Neuronal stem cell (in vitro differentiated cells): ENCODE data around the gene PDGFD.

ENCODE experiments used
- DNase-seq: peaks from one replicate; pipeline ENCODE4 v3.0.0-alpha.2; 2013; ENCODE audit warnings: low spot score
- H2AFZ ChIP-seq: one replicate; pipeline ENCODE4 v1.6.1; 2013; ENCODE audit warnings: mild to moderate bottlenecking, low read length, inconsistent platforms
- H2AK5ac ChIP-seq: 2 replicates; pipeline ENCODE4 v1.6.1; 2013; ENCODE audit warnings: low read depth, mild to moderate bottlenecking, inconsistent platforms, low read length, moderate library complexity, mixed read lengths
- H2BK120ac ChIP-seq: 2 replicates; pipeline ENCODE4 v1.6.1; 2013; ENCODE audit warnings: low read depth, mild to moderate bottlenecking, inconsistent platforms, low read length, moderate library complexity, mixed read lengths
- H2BK12ac ChIP-seq: one replicate; pipeline ENCODE4 v1.6.1; 2013; ENCODE audit warnings: low read length, inconsistent platforms
- H2BK15ac ChIP-seq: 2 replicates; pipeline ENCODE4 v1.6.1; 2013; ENCODE audit warnings: mild to moderate bottlenecking, low read length, inconsistent platforms, mixed read lengths
- H2BK5ac ChIP-seq: one replicate; pipeline ENCODE4 v1.6.1; 2013; ENCODE audit warnings: inconsistent platforms, mild to moderate bottlenecking, low read length, moderate library complexity
- H3K14ac ChIP-seq: one replicate; pipeline ENCODE4 v1.6.1; 2013; ENCODE audit warnings: low read length, inconsistent platforms
- H3K18ac ChIP-seq: 2 replicates; pipeline ENCODE4 v1.6.1; 2013; ENCODE audit warnings: low read length, inconsistent platforms
- H3K23ac ChIP-seq: 2 replicates; pipeline ENCODE4 v1.6.1; 2013; ENCODE audit warnings: low read depth, mild to moderate bottlenecking, mixed read lengths, low read length, inconsistent platforms; ENCODE audit not compliant: poor library complexity
- H3K27ac ChIP-seq: replicated peaks from 3 replicates; pipeline ENCODE4 v1.5.1; 2013; ENCODE audit warnings: low read length, inconsistent platforms
- H3K27me3 ChIP-seq, 3 experiments: 2 replicates each; pipeline ENCODE4 v1.6.1; 2013; ENCODE audit warnings: low read length in 3 of 3, mild to moderate bottlenecking in 2 of 3, inconsistent platforms in 1 of 3, low read depth in 1 of 3, mixed read lengths in 1 of 3, moderate library complexity in 1 of 3; ENCODE audit not compliant: control insufficient read depth in 3 of 3, insufficient read depth in 3 of 3
- H3K36me3 ChIP-seq, 2 donors: replicated peaks in 1 of 2; 2 replicates each; pipeline ENCODE4 v1.6.1; 2013; ENCODE audit warnings: low read length in 2 of 2; ENCODE audit not compliant: control insufficient read depth in 2 of 2, insufficient read depth in 2 of 2
- H3K4ac ChIP-seq: 2 replicates; pipeline ENCODE4 v1.6.1; 2013; ENCODE audit warnings: inconsistent platforms, mild to moderate bottlenecking, low read length, moderate library complexity
- H3K4me1 ChIP-seq, 2 donors: 1 replicate in 1 of 2; 2 replicates in 1 of 2; pipeline ENCODE4 v1.6.1; 2013; ENCODE audit warnings: low read length in 2 of 2, low read depth in 1 of 2; ENCODE audit not compliant: control insufficient read depth in 2 of 2, insufficient read depth in 1 of 2
- H3K4me2 ChIP-seq: one replicate; pipeline ENCODE4 v1.6.1; 2013; ENCODE audit warnings: mild to moderate bottlenecking, low read length, inconsistent platforms; ENCODE audit not compliant: insufficient read depth, poor library complexity, severe bottlenecking
- H3K4me3 ChIP-seq, 2 donors: 2 replicates each; pipeline ENCODE4 v1.5.1; 2013; ENCODE audit warnings: low read length in 2 of 2, mild to moderate bottlenecking in 2 of 2, inconsistent platforms in 1 of 2, moderate library complexity in 1 of 2
- H3K79me1 ChIP-seq: one replicate; pipeline ENCODE4 v1.6.1; 2013; ENCODE audit warnings: low read depth, mild to moderate bottlenecking, inconsistent platforms, low read length, moderate library complexity
- H3K9ac ChIP-seq: one replicate; pipeline ENCODE4 v1.6.1; 2013; ENCODE audit warnings: mild to moderate bottlenecking, low read depth, low read length, inconsistent platforms; ENCODE audit not compliant: poor library complexity
- H3K9me3 ChIP-seq, 2 donors: replicated peaks in 1 of 2; 2 replicates each; pipeline versions ENCODE3 to v1.6.1; 2013; ENCODE audit warnings: low read length in 2 of 2, mild to moderate bottlenecking in 2 of 2, inconsistent platforms in 1 of 2, low read depth in 1 of 2, mixed read lengths in 1 of 2, moderate library complexity in 1 of 2; ENCODE audit not compliant: control insufficient read depth in 2 of 2, insufficient read depth in 1 of 2
- H4K8ac ChIP-seq: one replicate; pipeline ENCODE4 v1.6.1; 2013; ENCODE audit warnings: low read depth, mild to moderate bottlenecking, inconsistent platforms, low read length, moderate library complexity
- H4K91ac ChIP-seq: one replicate; pipeline ENCODE4 v1.6.1; 2013; ENCODE audit warnings: low read length, low read depth, mild to moderate bottlenecking, inconsistent platforms; ENCODE audit not compliant: poor library complexity
- WGBS, 2 donors: extraction: QIAGEN DNeasy Blood & Tissue Kit; methylation state at CpG; one replicate each; pipeline ENCODE4 v1.1.7; 2013; ENCODE audit warnings: missing lambda C conversion rate in 2 of 2, mixed read lengths in 1 of 2; ENCODE audit not compliant: insufficient read length in 2 of 2, insufficient replicate concordance in 1 of 2; ENCODE audit errors: extremely low coverage in 2 of 2; 5-methylcytosine and 5-hydroxymethylcytosine counted together

The PDGFD gene

GRCh38 chr11:103910721-103911120 lies 253.2 kb downstream of the PDGFD start:
- Histone ChIP-seq H3K79me1 (no peaks in the 10 kb centered on the region), H3K18ac (no peak overlapping the region), H3K27ac (no peak overlapping the region), H2AFZ (no peak overlapping the region), H3K9ac (no peak overlapping the region), H2BK120ac (no peak overlapping the region), H3K23ac (no peak overlapping the region), H3K4me2 (no peak overlapping the region), H3K14ac (no peak overlapping the region), H3K27me3 (no peaks in the 10 kb centered on the region), H2BK15ac (no peak overlapping the region), H2BK12ac (no peak overlapping the region), H3K4ac (no peak overlapping the region), H3K9me3 (no peaks in the 10 kb centered on the region), H3K4me1 (no peaks in the 10 kb centered on the region), H2BK5ac (no peak overlapping the region), H2AK5ac (no peak overlapping the region), H4K91ac (no peak overlapping the region), H3K4me3 (no peak overlapping the region), H3K36me3 (peaks cover 0 to 3% of the 10 kb centered on the region in 2 donors), H4K8ac (no peak overlapping the region)
- DNase-seq: no peak
- WGBS, 2 donors: no CpG with 5 or more reads among the region's 7 CpGs

GRCh38 chr11:103907548-103908455 lies 256.1 kb downstream of the PDGFD start:
- Histone ChIP-seq H3K9me3 (no peaks in the 10 kb centered on the region), H3K27me3 (no peaks in the 10 kb centered on the region), H2BK12ac (no peak overlapping the region), H4K91ac (no peak overlapping the region), H3K4me1 (no peaks in the 10 kb centered on the region), H3K14ac (no peak overlapping the region), H2BK120ac (no peak overlapping the region), H3K4me3 (no peak overlapping the region), H3K4me2 (no peak overlapping the region), H4K8ac (no peak overlapping the region), H3K9ac (no peak overlapping the region), H3K79me1 (no peaks in the 10 kb centered on the region), H3K27ac (no peak overlapping the region), H2BK5ac (no peak overlapping the region), H2AFZ (no peak overlapping the region), H3K23ac (no peak overlapping the region), H3K4ac (no peak overlapping the region), H3K36me3 (peaks cover 0 to 3% of the 10 kb centered on the region in 2 donors), H2BK15ac (no peak overlapping the region), H2AK5ac (no peak overlapping the region), H3K18ac (no peak overlapping the region)
- DNase-seq: no peak
- WGBS, 2 donors: no CpG with 5 or more reads among the region's 3 CpGs

GRCh38 chr11:103907136-103907535 lies 256.8 kb downstream of the PDGFD start:
- no peak overlapping the region for H4K8ac ChIP-seq
- no peak overlapping the region for H2AK5ac ChIP-seq
- no peak overlapping the region for H2BK12ac ChIP-seq
- H3K79me1 ChIP-seq: no peaks in the 10 kb centered on the region
- H3K4me3 ChIP-seq: no peak overlapping the region
- no peaks in the 10 kb centered on the region for H3K4me1 ChIP-seq
- no peak overlapping the region for H2BK120ac ChIP-seq
- H3K23ac ChIP-seq: no peak overlapping the region
- no peak overlapping the region for H2BK15ac ChIP-seq
- H2BK5ac ChIP-seq: no peak overlapping the region
- no peak overlapping the region for H2AFZ ChIP-seq
- H3K14ac ChIP-seq: no peak overlapping the region
- peaks cover 0 to 3% of the 10 kb centered on the region in 2 donors for H3K36me3 ChIP-seq
- H3K18ac ChIP-seq: no peak overlapping the region
- no CpG with 5 or more reads among the region's 4 CpGs for WGBS, 2 donors
- H3K4me2 ChIP-seq: no peak overlapping the region
- no peaks in the 10 kb centered on the region for H3K27me3 ChIP-seq
- no peak for DNase-seq
- no peak overlapping the region for H4K91ac ChIP-seq
- no peak overlapping the region for H3K4ac ChIP-seq
- no peak overlapping the region for H3K9ac ChIP-seq
- H3K9me3 ChIP-seq: no peaks in the 10 kb centered on the region
- H3K27ac ChIP-seq: no peak overlapping the region

DNA sequence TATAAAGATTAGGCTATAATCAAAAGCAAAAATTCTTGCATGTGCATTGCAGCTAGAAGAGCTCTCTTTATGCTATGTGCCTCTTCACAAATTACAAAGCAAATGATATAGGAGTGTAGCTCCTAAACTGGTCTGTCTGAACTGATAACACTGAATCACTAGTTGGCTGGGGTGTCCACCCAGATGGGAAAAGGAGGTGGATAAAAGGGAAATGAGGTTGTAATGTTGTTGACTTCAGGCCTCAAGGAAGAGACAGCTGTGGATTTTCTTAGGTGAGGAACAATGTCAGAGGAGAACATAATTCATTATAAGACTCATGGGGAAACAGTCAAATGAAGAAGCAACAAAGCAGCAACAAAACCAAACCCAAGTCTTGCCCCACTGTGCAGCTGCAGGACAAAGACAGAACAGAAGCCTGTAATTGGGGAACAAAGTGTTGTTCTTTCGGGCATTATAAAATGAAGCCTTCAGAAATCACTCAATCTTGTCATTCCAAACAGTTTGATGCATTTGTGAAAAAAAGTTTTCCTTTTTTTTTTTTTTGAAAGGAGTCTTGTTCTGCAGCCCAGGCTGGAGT lies 257.6 kb downstream of the PDGFD start:
- H3K4me1 ChIP-seq: no peaks in the 10 kb centered on the region
- no CpG with 5 or more reads among the region's 1 CpG for WGBS, 2 donors
- H3K36me3 ChIP-seq: peaks cover 0 to 3% of the 10 kb centered on the region in 2 donors
- H3K79me1 ChIP-seq: no peaks in the 10 kb centered on the region
- no peak overlapping the region for H2AFZ ChIP-seq
- H3K4me3 ChIP-seq: no peak overlapping the region
- H2BK120ac ChIP-seq: no peak overlapping the region
- H2BK5ac ChIP-seq: no peak overlapping the region
- no peaks in the 10 kb centered on the region for H3K27me3 ChIP-seq
- no peak overlapping the region for H2BK12ac ChIP-seq
- H3K27ac ChIP-seq: no peak overlapping the region
- no peak overlapping the region for H3K23ac ChIP-seq
- H4K8ac ChIP-seq: no peak overlapping the region
- H3K4me2 ChIP-seq: no peak overlapping the region
- no peaks in the 10 kb centered on the region for H3K9me3 ChIP-seq
- H3K9ac ChIP-seq: no peak overlapping the region
- no peak overlapping the region for H3K4ac ChIP-seq
- no peak overlapping the region for H2BK15ac ChIP-seq
- H3K18ac ChIP-seq: no peak overlapping the region
- H2AK5ac ChIP-seq: no peak overlapping the region
- H4K91ac ChIP-seq: no peak overlapping the region
- H3K14ac ChIP-seq: no peak overlapping the region
- DNase-seq: no peak
